HK-2 (cell line): Measurements from ENCODE around the gene CEP104.

Experiments used
- DNase-seq: peaks from one replicate; pipeline ENCODE4 v3.0.0-alpha.2; 2018; ENCODE audit not compliant: unreplicated experiment

CEP104 gene

GRCh38 chr1:3778590-3779264 is 78.3 kb downstream of the CEP104 start:
- DNase-seq: no peak

- DNase-seq: no peak
Measured at GRCh38 chr1:3777647-3778589, 79.1 kb downstream of the CEP104 start.

DNA sequence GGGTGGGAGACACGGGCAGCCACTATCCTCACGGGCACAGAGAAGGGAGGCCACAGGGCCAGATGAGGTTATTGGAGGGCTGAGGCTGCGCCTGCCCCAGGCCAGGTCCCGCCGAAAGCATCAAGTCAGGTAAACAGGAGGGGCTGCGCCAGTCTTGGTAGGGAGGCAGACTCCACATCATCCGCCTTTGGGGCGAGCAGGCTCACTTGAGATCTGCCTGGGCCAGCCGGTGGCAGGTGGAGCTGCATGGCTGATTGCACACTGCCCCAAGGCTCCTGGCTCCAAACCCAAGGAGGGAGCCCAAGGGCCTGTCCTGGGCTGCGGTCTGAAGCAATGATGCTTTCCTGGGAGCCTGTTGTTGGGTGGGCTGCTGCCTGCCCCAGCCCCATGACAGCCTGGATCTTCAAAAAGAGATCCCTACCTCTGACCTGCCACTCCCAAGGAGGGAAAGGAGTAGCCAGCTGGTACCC is 79.9 kb downstream of the CEP104 start:
- DNase-seq: no peak

- DNase-seq: peak; percentile 32
Measured at GRCh38 chr1:3776231-3776961, 80.6 kb downstream of the CEP104 start.

- DNase-seq: peak; percentile 85
Measured at GRCh38 chr1:3775490-3776230, 81.4 kb downstream of the CEP104 start.

DNA sequence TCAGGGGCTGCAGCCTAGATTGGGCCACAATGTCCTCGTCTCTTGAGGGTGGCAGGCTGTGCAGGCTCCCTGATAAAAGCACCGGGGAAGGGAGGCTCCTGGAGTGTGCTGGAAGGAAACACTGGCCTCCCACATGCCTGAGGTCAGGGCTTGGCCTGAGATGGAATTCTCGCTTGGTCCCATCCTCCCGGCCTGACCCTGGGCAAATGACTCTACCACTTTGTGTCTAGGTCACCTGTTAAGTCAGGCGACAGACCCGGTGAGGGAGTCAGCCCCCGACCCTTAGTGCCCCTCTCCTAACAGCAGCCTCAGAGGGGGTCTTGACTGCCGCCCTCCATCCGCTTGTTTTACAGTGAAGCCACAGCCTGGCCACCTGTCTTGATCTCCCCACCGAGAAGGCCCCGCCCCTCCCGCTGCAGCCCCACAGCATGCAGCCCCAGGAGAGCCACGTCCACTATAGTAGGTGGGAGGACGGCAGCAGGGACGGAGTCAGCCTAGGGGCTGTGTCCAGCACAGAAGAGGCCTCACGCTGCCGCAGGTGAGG is 82.0 kb downstream of the CEP104 start:
- peak; percentile 37 for DNase-seq

DNA sequence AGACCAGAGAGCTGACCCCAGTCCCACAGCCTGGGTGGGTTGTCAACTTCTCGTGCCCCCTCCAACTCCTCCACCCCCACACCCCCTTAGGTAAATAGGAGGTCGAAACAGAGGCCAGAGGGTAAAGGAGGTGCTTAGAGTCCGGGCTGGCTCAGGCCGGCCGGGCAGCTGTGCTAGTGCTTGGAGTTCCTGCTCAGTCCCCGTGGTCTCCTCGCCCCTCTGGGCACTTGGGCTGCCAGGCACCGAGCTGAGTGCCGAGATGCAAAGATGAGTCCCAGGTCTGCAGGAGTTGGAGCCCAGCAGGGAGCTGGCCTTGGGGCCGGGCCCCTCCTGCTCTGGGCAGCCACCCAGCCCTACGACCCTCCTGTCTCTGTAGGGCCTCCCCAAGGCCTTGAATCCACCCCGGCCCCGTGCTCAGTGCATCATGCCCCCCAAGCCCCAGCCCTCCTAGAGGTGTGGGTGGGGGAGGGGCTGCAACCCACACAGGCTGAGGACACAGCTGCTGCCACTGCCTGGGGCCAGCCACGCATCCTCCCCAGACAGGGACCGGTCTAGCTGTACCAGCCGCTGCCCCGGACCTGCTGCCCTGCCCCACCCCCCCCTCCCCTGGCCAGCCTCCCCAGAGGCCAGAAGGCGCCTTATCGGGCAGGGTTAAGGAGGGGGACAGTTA is 82.6 kb downstream of the CEP104 start:
- no peak for DNase-seq

DNA sequence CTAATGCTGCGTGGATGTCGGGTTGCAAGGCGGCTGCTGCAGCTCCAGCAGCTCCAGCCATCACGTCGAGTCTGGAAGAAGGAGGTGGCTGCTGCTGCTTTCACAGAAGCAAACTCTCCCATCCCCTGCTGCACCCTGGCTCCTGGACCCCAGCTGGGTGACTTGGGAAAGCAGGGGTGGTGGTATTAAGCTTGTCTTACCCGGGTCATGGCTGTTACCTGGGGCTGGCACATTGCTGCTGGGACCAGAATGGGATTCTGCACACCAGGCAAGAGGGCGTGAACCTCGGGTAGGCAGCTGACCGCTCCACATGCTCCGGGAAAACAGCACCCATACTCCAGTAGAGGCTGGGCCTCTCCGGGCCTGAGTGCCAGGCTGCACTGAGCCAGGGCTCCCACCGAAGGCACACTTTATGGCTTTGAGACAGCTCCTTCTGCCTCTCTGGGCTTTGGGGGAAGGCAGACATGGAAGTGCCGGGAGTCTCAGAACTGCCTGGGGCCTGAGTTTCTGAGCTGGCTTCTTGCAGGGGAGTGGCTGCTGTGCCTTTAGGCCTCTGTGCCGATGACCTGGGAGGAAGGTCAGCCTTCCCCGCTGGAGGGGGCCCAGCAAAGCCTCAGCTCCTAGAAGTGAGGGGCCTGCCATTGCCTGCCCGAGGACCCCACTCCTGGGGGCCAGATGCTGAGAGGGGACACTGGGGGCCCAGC is 83.3 kb downstream of the CEP104 start:
- DNase-seq: no peak

- DNase-seq: no peak
Measured at GRCh38 chr1:3772715-3773571, 84.1 kb downstream of the CEP104 start, which contains the start of gene SMIM1. TSS of gene SMIM1 (plus strand) at chr1:3772749. CDS start at chr1:3775374, 2,625 bp downstream.

- DNase-seq: peak; percentile 93
Measured at GRCh38 chr1:3772027-3772714, 84.8 kb downstream of the CEP104 start.

- DNase-seq: no peak
Measured at GRCh38 chr1:3771108-3772026, 85.6 kb downstream of the CEP104 start.

GRCh38 chr1:3770047-3770765 is 86.8 kb downstream of the CEP104 start:
- DNase-seq: no peak

DNA sequence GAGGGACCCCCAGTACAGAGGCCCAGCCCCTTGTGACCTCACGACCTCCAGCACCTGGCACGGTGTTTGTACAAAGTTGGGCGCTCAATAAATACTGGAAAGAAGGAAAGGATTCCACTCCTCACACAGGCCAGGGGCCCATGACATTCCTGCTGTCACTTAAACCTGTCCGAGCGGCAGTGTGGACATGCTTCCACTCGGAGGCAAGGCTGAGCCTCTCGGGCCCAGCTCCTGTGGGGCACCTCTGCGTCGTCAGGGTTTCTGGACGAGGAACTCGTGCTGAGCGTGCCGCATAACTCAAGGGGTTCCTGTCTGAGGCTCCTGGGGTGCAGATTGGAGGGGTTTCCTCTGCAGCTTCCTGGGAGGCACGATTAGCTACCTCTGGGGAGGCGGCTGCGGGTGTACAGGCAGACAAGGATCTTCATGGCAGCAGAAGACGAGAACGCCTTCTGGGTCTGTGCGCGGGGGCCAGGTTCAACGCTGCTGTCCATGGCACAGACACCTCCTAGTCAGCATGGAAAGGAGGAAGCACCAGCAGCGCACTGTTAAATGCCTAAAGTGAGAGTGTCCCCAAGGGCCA is 88.1 kb downstream of the CEP104 start:
- no peak for DNase-seq

- no peak for DNase-seq
Measured at GRCh38 chr1:3767328-3767925, 89.6 kb downstream of the CEP104 start.

DNA sequence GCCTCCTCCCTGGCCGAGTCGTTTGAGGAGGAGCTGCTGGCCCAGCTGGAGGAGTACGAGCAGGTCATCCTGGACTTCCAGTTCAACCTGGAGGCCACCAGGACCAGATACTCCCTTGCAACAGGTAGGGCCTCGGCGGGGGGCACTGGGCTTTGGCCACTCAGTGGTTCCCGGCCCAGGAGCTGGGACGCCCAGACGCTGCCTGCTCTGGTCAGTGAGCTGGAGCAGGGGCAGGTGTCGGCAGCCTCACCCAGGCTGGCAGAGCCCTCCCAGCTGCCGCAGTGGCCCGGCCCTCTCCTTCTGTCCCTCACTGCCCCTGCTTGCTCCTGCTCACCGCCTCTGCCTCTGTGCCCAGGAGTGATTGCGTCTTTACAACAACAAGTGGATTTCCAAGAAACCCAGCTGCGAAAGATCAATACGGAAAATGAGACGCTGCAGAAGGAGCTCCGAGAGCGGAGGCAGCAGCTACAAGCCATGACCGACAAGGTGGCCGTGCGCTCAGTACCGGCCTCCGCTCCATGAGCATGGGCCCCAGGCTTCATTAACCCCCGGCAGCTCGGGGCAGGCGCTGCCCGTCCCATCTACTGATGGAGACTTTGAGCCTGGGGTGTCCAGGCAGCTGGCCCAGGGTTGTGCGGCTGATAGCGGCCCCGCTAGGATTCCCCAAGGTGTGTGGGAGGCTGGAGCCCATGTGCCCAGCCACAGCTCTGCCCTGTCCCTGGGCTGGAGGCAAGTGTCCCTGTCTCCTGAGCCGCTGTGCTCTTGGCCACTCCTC is 93.5 kb downstream of the CEP104 start:
- DNase-seq: no peak
